Left lung (tissue), 10 donors: ENCODE results near the gene ARSB. TPM values are rescaled to one million over a fixed set of nuclear protein-coding genes. Genes with fewer than 3 reads are reported as not detected.
A peak's percentile ranks its signal among the peaks of the same experiment; 100 is the strongest.

Experiments
- ATAC-seq: fragments of 200-7000 bp; cut with Tn5 transposase; one replicate; pipeline ENCODE4 v1.9.1; 2020; ENCODE audit warnings: moderate library complexity
- DNase-seq, 4 donors: peaks; one replicate each; pipeline ENCODE4 v3.0.0-alpha.2; 2013 to 2020
- H3K27ac ChIP-seq, 2 donors: fragments of 200-600 bp; sonication (generic) in 1 of 2; one replicate each; pipeline versions ENCODE4 v1.5.0 to v1.8.0; 2020 to 2021
- H3K27me3 ChIP-seq, 2 donors: fragments of 200-600 bp; sonication (generic) in 1 of 2; one replicate each; pipeline versions ENCODE4 v1.5.0 to v1.8.0; 2020 to 2021
- H3K36me3 ChIP-seq, 2 donors: fragments of 200-600 bp; sonication (generic) in 1 of 2; one replicate each; pipeline versions ENCODE4 v1.5.0 to v1.8.0; 2020 to 2021
- H3K4me1 ChIP-seq, 2 donors: fragments of 200-600 bp; one replicate each; pipeline ENCODE4 v1.8.0; 2021
- H3K4me3 ChIP-seq, 2 donors: fragments of 200-600 bp; sonication (generic) in 1 of 2; one replicate each; pipeline versions ENCODE4 v1.5.0 to v1.8.0; 2020 to 2021; ENCODE audit warnings: mild to moderate bottlenecking in 1 of 2
- H3K9me3 ChIP-seq, 2 donors: fragments of 200-600 bp; sonication (generic) in 1 of 2; one replicate each; pipeline versions ENCODE4 v1.5.0 to v1.8.0; 2020 to 2021
- CTCF ChIP-seq, 2 donors: fragments of 200-600 bp; sonication (generic) in 1 of 2; IDR thresholded peaks; one replicate each; pipeline versions ENCODE4 v1.5.0 to v1.8.0; 2021; ENCODE audit warnings: antibody characterized with exemption in 2 of 2
- intact Hi-C, 2 donors: fragments of 100-400 bp; cut with DNase I; formaldehyde crosslinking; loops; one replicate each; pipeline versions ENCODE4 v1.11.2 to v1.14.2; 2022
- polyA plus RNA-seq, 6 donors: library from polyadenylated mRNA; unstranded; fragments of 120-200 nt; gene quantifications; one replicate each; pipeline ENCODE4 v1.2.1, GENCODE V29; 2013; ENCODE audit not compliant: insufficient read length in 6 of 6
- total RNA-seq, 2 donors: library from RNA; stranded (reverse); fragmentation: NEBNext Ultra II Directional; extraction: Animal tissue kit (Norgen Biotek cat#: 25700); gene quantifications; one replicate each; pipeline ENCODE4 v1.2.1, GENCODE V29; 2021
- donor health status: DM: no; HTN: yes; CAD: no.
- donor health status: DM: no; HTN: no; CAD: no.

The ARSB gene
- total and polyA plus RNA-seq, 8 donors, result 13.2 to 26.0 (median 16.8) TPM

DNA sequence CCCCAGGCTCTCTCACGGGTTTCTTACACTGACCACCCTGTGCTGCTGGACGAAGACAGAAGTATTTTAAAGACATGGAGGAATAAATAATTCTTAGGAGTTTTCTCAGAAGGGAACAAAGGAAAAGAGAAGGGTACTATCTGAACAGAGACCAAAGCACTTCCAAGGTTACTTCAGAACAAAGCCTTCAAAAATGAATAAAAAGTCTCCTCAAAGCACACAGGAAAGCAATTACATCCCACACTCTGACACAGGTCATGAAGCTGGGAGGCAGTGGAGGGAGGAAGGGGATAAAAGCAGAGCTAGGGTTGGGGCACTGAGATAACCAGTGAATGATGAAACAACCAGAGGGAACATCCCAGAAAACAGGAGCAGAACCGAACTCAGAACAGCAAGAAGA is 151.8 kb downstream of the ARSB start:
- DNase-seq (no peak), ATAC-seq (no peak)
- intact Hi-C loops, result no loop called here
- Histone ChIP-seq H3K36me3 (peaks cover 0 to 11% of the 10 kb centered on the region in 2 donors), H3K27me3 (no peaks in the 10 kb centered on the region), H3K4me3 (no peak overlapping the region), H3K4me1 (no peaks in the 10 kb centered on the region), H3K27ac (no peak overlapping the region), H3K9me3 (no peaks in the 10 kb centered on the region)
- TF ChIP-seq CTCF (IDR thresholded peaks at IDR 0.05), result no peak

DNA sequence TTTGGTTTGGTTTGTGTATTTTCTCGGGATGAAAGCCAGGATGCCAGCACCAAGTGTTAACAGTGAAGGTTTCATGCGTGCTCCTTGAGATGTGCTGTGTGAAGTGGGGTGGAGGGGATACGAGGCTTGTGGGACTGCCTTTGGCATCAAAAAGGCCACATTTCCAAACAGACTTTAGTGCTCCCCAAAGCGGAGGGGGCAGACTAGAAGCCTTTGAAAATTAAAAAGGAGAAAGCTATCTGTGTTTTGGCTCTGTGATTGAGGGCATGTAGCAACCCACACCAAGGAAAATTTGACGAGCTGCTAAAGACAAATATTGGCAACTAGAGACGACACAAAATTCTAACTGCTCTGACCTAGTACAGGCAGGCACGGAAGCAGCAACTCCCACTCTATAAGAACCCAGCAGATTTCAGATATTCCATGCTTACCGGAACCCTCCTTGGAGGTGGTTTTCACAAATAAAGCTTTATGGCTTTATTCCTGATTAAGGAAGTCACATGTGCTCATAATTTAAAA is 154.5 kb downstream of the ARSB start:
- no peak for TF ChIP-seq CTCF (IDR thresholded peaks at IDR 0.05)
- no peaks in the 10 kb centered on the region for H3K27me3 ChIP-seq
- intact Hi-C loops, result no loop called here
- H3K36me3 ChIP-seq, result no peaks in the 10 kb centered on the region
- H3K9me3 ChIP-seq, result no peaks in the 10 kb centered on the region
- H3K4me3 ChIP-seq, result no peak overlapping the region
- DNase-seq (no peak), ATAC-seq (no peak)
- no peak overlapping the region for H3K27ac ChIP-seq
- H3K4me1 ChIP-seq, result no peaks in the 10 kb centered on the region

GRCh38 chr5:78829811-78830527 is 155.1 kb downstream of the ARSB start:
- Histone ChIP-seq H3K27ac (no peak overlapping the region), H3K4me3 (no peak overlapping the region), H3K9me3 (no peaks in the 10 kb centered on the region), H3K36me3 (no peaks in the 10 kb centered on the region), H3K27me3 (no peaks in the 10 kb centered on the region), H3K4me1 (no peaks in the 10 kb centered on the region)
- peak; percentile 25 for ATAC-seq
- TF ChIP-seq CTCF (IDR thresholded peaks at IDR 0.05), result no peak
- DNase-seq, result peak in 1 of 4 donors; percentile 46
- intact Hi-C loops, result no loop called here

DNA sequence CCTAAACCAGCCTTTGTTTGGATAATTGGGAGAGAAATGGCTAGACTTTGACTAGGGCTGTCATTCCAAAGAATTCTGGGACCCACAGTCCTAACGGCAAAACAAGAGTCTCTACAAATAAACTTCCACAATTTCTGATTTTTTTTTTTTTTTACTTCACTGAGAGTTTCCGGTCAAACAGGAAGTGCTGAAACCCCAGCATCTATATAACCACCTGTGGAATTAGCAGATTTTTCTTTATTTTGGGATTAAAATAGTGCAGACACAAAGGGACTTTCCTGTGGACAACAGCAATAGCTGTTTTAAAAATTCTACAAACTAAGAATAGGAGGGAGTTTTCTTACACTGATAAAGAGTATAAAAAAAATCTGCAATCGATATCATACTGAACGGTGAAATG is 157.4 kb downstream of the ARSB start:
- H3K27ac ChIP-seq, result no peak overlapping the region
- intact Hi-C loops, result no loop called here
- no peak for TF ChIP-seq CTCF (IDR thresholded peaks at IDR 0.05)
- ATAC-seq, result no peak
- no peak overlapping the region for H3K4me3 ChIP-seq
- no peaks in the 10 kb centered on the region for H3K9me3 ChIP-seq
- no peak for DNase-seq
- no peaks in the 10 kb centered on the region for H3K36me3 ChIP-seq
- H3K27me3 ChIP-seq, result no peaks in the 10 kb centered on the region
- H3K4me1 ChIP-seq, result peaks cover 0 to 6% of the 10 kb centered on the region in 2 donors

GRCh38 chr5:78824831-78825281 is 160.3 kb downstream of the ARSB start:
- TF ChIP-seq CTCF (IDR thresholded peaks at IDR 0.05), result no peak
- Histone ChIP-seq H3K27ac (peak overlapping the region in 1 of 2 donors; percentile 16), H3K4me1 (peaks cover 0 to 6% of the 10 kb centered on the region in 2 donors), H3K36me3 (no peaks in the 10 kb centered on the region), H3K27me3 (no peaks in the 10 kb centered on the region), H3K4me3 (no peak overlapping the region), H3K9me3 (no peaks in the 10 kb centered on the region)
- intact Hi-C loops, result no loop called here
- ATAC-seq (peak; percentile 26), DNase-seq (peak in 1 of 4 donors; percentile 37)
